Ovary (tissue), 3 donors: ENCODE measurements around the gene CLCN1.

ENCODE experiments used
- CTCF ChIP-seq, 3 donors: fragments of 450-650 bp in 2 of 3; fragments of 200-600 bp in 1 of 3; IDR thresholded peaks; one replicate each; pipeline versions ENCODE4 v1.5.1 to v1.8.0; 2016 to 2022; ENCODE audit warnings: antibody characterized with exemption in 3 of 3, mild to moderate bottlenecking in 1 of 3
- EP300 ChIP-seq: sonication (generic); formaldehyde crosslinking; IDR thresholded peaks from one replicate; pipeline ENCODE4 v1.6.1; 2017; ENCODE audit warnings: antibody characterized with exemption
- donor health status: DM: no; HTN: no; CAD: no.

- TF ChIP-seq CTCF (IDR thresholded peaks at IDR 0.05), result no peak
- no peak for TF ChIP-seq EP300
Observed at GRCh38 chr7:143320620-143321019, 4.7 kb downstream of the CLCN1 start.
